GM18526 (cell line): Measurements from ENCODE around the gene TXNL1.

Experiments
- POLR2A ChIP-seq: IDR thresholded peaks from 3 replicates; pipeline ENCODE4 v1.6.1; 2011; ENCODE audit not compliant: insufficient read length; ENCODE audit errors: extremely low read depth

Gene TXNL1

GRCh38 chr18:56606618-56607017 is 31.8 kb downstream of the TXNL1 start:
- TF ChIP-seq POLR2A: no peak

- no peak for TF ChIP-seq POLR2A
Observed at GRCh38 chr18:56598422-56598821, 40.0 kb downstream of the TXNL1 start.

- TF ChIP-seq POLR2A: no peak
Observed at GRCh38 chr18:56593906-56594305, 44.5 kb downstream of the TXNL1 start.

GRCh38 chr18:56580026-56580425 is 58.4 kb downstream of the TXNL1 start:
- TF ChIP-seq POLR2A: no peak

- no peak for TF ChIP-seq POLR2A
Observed at GRCh38 chr18:56579451-56579850, 58.9 kb downstream of the TXNL1 start.

- no peak for TF ChIP-seq POLR2A
Observed at GRCh38 chr18:56576826-56577573, 61.4 kb downstream of the TXNL1 start.

- no peak for TF ChIP-seq POLR2A
Observed at GRCh38 chr18:56575819-56576663, 62.4 kb downstream of the TXNL1 start.

GRCh38 chr18:56574861-56575260 is 63.5 kb downstream of the TXNL1 start:
- no peak for TF ChIP-seq POLR2A

GRCh38 chr18:56570978-56571377 is 67.4 kb downstream of the TXNL1 start:
- no peak for TF ChIP-seq POLR2A

GRCh38 chr18:56569416-56569815 is 69.0 kb downstream of the TXNL1 start:
- no peak for TF ChIP-seq POLR2A

GRCh38 chr18:56568986-56569385 is 69.4 kb downstream of the TXNL1 start:
- TF ChIP-seq POLR2A: no peak

- no peak for TF ChIP-seq POLR2A
Observed at GRCh38 chr18:56565551-56566345, 72.6 kb downstream of the TXNL1 start.

- no peak for TF ChIP-seq POLR2A
Observed at GRCh38 chr18:56565046-56565445, 73.3 kb downstream of the TXNL1 start.

GRCh38 chr18:56563568-56563967 is 74.8 kb downstream of the TXNL1 start:
- TF ChIP-seq POLR2A: no peak

- TF ChIP-seq POLR2A: no peak
Observed at GRCh38 chr18:56562479-56562878, 75.9 kb downstream of the TXNL1 start.
